ENCODE measurements around the gene TRPM2. TPM values are rescaled to one million over a fixed set of nuclear protein-coding genes. Genes with fewer than 3 reads are reported as not detected.
A peak's percentile ranks its signal among the peaks of the same experiment; 100 is the strongest.

TRPM2 gene
- total and polyA plus RNA-seq, 10 of the 15 experiments (the other 5 are each of a cell fraction or from before 2014, with no cell fraction given), result 0.03 to 9.1 (median 2.6) TPM

DNA sequence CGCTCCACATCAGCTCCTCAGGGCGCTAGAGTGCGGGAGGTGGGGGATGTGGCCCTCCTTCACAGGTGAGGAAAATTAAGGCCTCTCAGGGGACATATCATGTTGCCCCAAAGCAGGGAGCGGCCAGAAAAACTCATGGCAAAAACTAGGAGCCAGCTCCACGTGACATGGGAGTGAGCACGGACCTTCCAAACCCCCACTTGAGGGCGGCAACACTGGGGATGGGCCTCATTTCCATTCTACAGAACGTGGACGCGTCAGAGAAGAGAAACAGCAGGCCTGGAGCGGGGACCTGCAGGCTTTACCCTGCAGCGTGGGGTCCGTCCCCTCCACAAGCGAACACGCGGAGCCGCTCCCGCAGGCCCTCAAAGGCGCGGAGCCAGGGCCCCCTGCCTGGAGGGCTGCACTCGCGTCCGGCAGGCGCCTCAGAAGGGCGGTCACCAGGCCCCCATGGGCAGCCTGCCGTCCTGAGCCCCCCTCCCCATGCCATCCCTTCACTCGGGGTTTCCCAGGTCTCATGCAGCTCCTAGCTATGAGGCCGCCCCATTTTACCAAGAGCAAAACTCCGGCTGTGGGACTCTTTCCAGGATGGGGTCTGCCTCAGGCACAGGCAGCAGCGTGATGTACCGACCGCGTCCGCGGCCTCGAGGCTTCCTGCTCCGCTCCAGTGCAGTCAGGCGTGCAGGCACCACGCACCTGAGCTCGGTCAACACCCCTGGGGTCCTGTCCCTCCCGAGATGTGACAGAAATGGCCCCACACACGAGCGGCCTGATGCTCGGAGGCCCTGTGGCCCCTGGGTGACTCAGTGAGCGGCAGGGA, 19.7 kb upstream of the TRPM2 start:
- Histone ChIP-seq H3K4me1 (ENCODE audit: control insufficient read depth, insufficient read depth, low read length) (peaks cover 5% of the 10 kb centered on the region; the same call in 1 of the 2 replicates), H3K36me3 (ENCODE audit: control insufficient read depth in 2 of 2, insufficient read depth in 2 of 2, low read length in 1 of 2) (no peaks in the 10 kb centered on the region), H3K27me3 (replicated peaks in 1 of 2; ENCODE audit: control insufficient read depth in 2 of 2, insufficient read depth in 2 of 2, low read length in 1 of 2) (no peaks in the 10 kb centered on the region), H3K27ac (ENCODE audit: control insufficient read depth, insufficient read depth) (no peak overlapping the region), H3K4me2 (ENCODE audit: control insufficient read depth, insufficient read depth) (no peak overlapping the region), H2AFZ (ENCODE audit: control insufficient read depth, low read depth, low read length) (no peak overlapping the region), H3K4me3 (no peak overlapping the region), H3K9me3 (replicated peaks; ENCODE audit: control insufficient read depth, insufficient read depth, low read length) (no peaks in the 10 kb centered on the region), H3K79me2 (ENCODE audit: control insufficient read depth, insufficient read depth, low read length) (no peaks in the 10 kb centered on the region), H3K9ac (ENCODE audit: control insufficient read depth, insufficient read depth, low read length) (no peak overlapping the region), H4K20me1 (ENCODE audit: control insufficient read depth, insufficient read depth) (no peaks in the 10 kb centered on the region)
- in situ Hi-C loops (cut with MboI), result no loop called here
- BruUV-seq (replicated peaks), result no TSS peak
- 82% methylated on average over 45 of the region's 45 CpGs for WGBS (ENCODE audit: insufficient coverage, insufficient replicate concordance, low lambda C conversion rate, missing lambda C conversion rate)
- ATAC-seq (no peak), DNase-seq (ENCODE audit: low read depth, low spot score) (no peak), FAIRE-seq (no peak)
- SMC1A ChIA-PET (ENCODE audit: uncharacterized antibody, unreplicated experiment), result no interaction called here
- intact Hi-C loops (cut with micrococcal nuclease; ENCODE audit: unreplicated experiment), result no loop called here
- RAD21 ChIA-PET (ENCODE audit: unreplicated experiment), result no interaction called here
- CTCF ChIA-PET, result interaction anchor here (0.9 to 1.1 kb wide), 2 partner anchors 29 to 36 kb away, joined by 3 to 4 read pairs; no protein-coding TSS in a partner anchor
- POLR2A ChIA-PET, result no interaction called here
- TF ChIP-seq PAX5 (IDR thresholded peaks at IDR 0.05; ENCODE audit: borderline replicate concordance, low read depth, low read length) (peak; percentile 12; the same call in 1 of the 2 replicates), POLR2A (IDR thresholded peaks at IDR 0.05; ENCODE audit: low read depth, low read length) (peak; percentile 47), STAT1 (conservative IDR thresholded peaks at IDR 0.05) (no peak), POLR2AphosphoS5 (IDR thresholded peaks at IDR 0.05; ENCODE audit: low read length) (0 out of 2 replicates have a peak, but pooled peaks have one; percentile 31)

GRCh38 chr21:44334329-44335030, 18.9 kb upstream of the TRPM2 start:
- ATAC-seq, result no peak
- H3K79me2 ChIP-seq (ENCODE audit: control insufficient read depth, insufficient read depth, low read length), result no peaks in the 10 kb centered on the region
- ChIA-PET CTCF (interaction anchor here (1.1 kb wide), 1 partner anchor 30 kb away, joined by 4 read pairs; no protein-coding TSS in a partner anchor), RAD21 (ENCODE audit: unreplicated experiment) (no interaction called here), SMC1A (ENCODE audit: uncharacterized antibody, unreplicated experiment) (no interaction called here), POLR2A (no interaction called here)
- intact Hi-C loops (cut with micrococcal nuclease; ENCODE audit: unreplicated experiment), result no loop called here
- 87% methylated on average over 19 of the region's 26 CpGs for WGBS (ENCODE audit: insufficient coverage, insufficient replicate concordance, low lambda C conversion rate, missing lambda C conversion rate)
- H4K20me1 ChIP-seq (ENCODE audit: control insufficient read depth, insufficient read depth), result no peaks in the 10 kb centered on the region
- DNase-seq (ENCODE audit: low read depth, low spot score), result no peak
- BruUV-seq (replicated peaks), result no TSS peak
- no peak overlapping the region for H3K4me2 ChIP-seq (ENCODE audit: control insufficient read depth, insufficient read depth)
- in situ Hi-C loops (cut with MboI), result no loop called here
- H3K27ac ChIP-seq (ENCODE audit: control insufficient read depth, insufficient read depth), result no peak overlapping the region
- peaks cover 5% of the 10 kb centered on the region; the same call in 1 of the 2 replicates for H3K4me1 ChIP-seq (ENCODE audit: control insufficient read depth, insufficient read depth, low read length)
- H3K9ac ChIP-seq (ENCODE audit: control insufficient read depth, insufficient read depth, low read length), result no peak overlapping the region
- no peak overlapping the region for H3K4me3 ChIP-seq
- no peaks in the 10 kb centered on the region for H3K36me3 ChIP-seq (ENCODE audit: control insufficient read depth in 2 of 2, insufficient read depth in 2 of 2, low read length in 1 of 2)
- H2AFZ ChIP-seq (ENCODE audit: control insufficient read depth, low read depth, low read length), result no peak overlapping the region
- no peaks in the 10 kb centered on the region for H3K27me3 ChIP-seq (replicated peaks in 1 of 2; ENCODE audit: control insufficient read depth in 2 of 2, insufficient read depth in 2 of 2, low read length in 1 of 2)
- no peaks in the 10 kb centered on the region for H3K9me3 ChIP-seq (replicated peaks; ENCODE audit: control insufficient read depth, insufficient read depth, low read length)
- no peak for FAIRE-seq
- TF ChIP-seq, protein P1, sequence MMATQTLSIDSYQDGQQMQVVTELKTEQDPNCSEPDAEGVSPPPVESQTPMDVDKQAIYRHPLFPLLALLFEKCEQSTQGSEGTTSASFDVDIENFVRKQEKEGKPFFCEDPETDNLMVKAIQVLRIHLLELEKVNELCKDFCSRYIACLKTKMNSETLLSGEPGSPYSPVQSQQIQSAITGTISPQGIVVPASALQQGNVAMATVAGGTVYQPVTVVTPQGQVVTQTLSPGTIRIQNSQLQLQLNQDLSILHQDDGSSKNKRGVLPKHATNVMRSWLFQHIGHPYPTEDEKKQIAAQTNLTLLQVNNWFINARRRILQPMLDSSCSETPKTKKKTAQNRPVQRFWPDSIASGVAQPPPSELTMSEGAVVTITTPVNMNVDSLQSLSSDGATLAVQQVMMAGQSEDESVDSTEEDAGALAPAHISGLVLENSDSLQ (IDR thresholded peaks at IDR 0.05), result no peak
- TF ChIP-seq E2F4 (IDR thresholded peaks at IDR 0.05; ENCODE audit: low read depth, low read length), result no peak
- no peak for TF ChIP-seq ATF2 (IDR thresholded peaks at IDR 0.05; ENCODE audit: low read length)
- TF ChIP-seq JUND (IDR thresholded peaks at IDR 0.05; ENCODE audit: low read depth, low read length), result no peak
- no peak for TF ChIP-seq TCF7 (IDR thresholded peaks at IDR 0.05; ENCODE audit: borderline replicate concordance)
- TF ChIP-seq FOS (IDR thresholded peaks at IDR 0.05; ENCODE audit: borderline replicate concordance, extremely low read depth, insufficient read length), result no peak
- TF ChIP-seq WRNIP1 (IDR thresholded peaks at IDR 0.05; ENCODE audit: borderline replicate concordance, low read depth, low read length), result no peak
- no peak for TF ChIP-seq ZNF207 (IDR thresholded peaks at IDR 0.05; ENCODE audit: borderline replicate concordance)
- TF ChIP-seq KDM1A (IDR thresholded peaks at IDR 0.05; ENCODE audit: borderline replicate concordance), result no peak
